H1 (cell line): Measurements from ENCODE around the gene ARHGAP21.

Experiments used
- CHD2 ChIP-seq: IDR thresholded peaks from 2 replicates; pipeline ENCODE4 v1.6.1; 2012; ENCODE audit warnings: low read length, improper control_type of control experiment
- FOSL1 ChIP-seq: IDR thresholded peaks from 2 replicates; pipeline ENCODE4 v1.6.1; 2011; ENCODE audit warnings: mild to moderate bottlenecking, low read depth, low read length, moderate library complexity; ENCODE audit not compliant: insufficient read depth
- SP2 ChIP-seq: IDR thresholded peaks from 2 replicates; pipeline ENCODE4 v1.6.1; 2012; ENCODE audit warnings: mild to moderate bottlenecking, low read length, inconsistent platforms
- SRF ChIP-seq: IDR thresholded peaks from 2 replicates; pipeline ENCODE4 v1.6.1; 2011; ENCODE audit warnings: mild to moderate bottlenecking, low read depth, low read length, moderate library complexity
- ZNF274 ChIP-seq: IDR thresholded peaks from 2 replicates; pipeline ENCODE4 v1.7.0; 2012; ENCODE audit warnings: low read length, borderline replicate concordance; ENCODE audit errors: extremely low read depth
- TF ChIP-seq, protein P1 (sequence below), 3 experiments: IDR thresholded peaks; 1 replicate in 2 of 3; 2 replicates in 1 of 3; pipeline versions ENCODE4 v1.5.1 to v1.6.1; 2011; ENCODE audit warnings: low read length in 3 of 3, mild to moderate bottlenecking in 3 of 3, inconsistent platforms in 2 of 3, low read depth in 1 of 3, moderate library complexity in 1 of 3; ENCODE audit not compliant: insufficient read depth in 1 of 3; ENCODE audit errors: control extremely low read depth in 1 of 3
- TF ChIP-seq, protein P2 (sequence below): IDR thresholded peaks from 2 replicates; pipeline ENCODE4 v1.6.1; 2012; ENCODE audit warnings: inconsistent platforms

DNA sequence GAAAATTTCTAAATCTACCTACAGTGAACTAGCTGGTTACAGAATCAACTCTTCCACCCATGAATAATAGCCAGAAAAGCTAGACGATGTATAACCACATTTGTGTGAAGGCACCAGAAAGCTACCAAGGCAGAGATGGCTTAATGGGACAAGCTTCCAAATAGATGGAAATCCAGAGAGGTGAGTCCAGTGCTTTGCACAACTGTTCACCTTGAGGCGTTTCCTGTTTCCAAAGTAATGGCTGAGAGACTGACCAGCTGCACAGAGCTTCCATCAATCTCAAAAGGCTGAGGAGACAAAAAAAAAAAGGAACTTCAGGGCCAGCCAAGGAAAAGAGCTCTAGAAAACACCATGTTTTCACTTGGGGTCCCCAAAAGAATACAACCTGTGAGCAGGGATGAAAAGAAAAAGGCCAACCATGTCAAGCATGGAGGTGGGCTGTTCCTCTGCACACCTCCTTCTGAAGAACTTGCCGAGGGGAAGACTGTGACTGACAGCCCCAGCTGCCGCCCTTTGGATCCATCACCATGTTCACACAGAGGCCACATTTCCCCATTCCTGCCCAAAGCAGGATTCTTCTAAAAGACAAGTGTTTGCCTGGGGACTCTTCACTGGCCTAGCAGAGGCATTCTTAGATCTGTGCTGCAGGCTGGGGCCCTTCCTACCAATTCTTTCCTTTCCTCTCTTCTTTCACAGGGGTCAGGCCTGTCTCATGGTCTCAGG is 72.9 kb downstream of the ARHGAP21 start:
- TF ChIP-seq, protein P1, sequence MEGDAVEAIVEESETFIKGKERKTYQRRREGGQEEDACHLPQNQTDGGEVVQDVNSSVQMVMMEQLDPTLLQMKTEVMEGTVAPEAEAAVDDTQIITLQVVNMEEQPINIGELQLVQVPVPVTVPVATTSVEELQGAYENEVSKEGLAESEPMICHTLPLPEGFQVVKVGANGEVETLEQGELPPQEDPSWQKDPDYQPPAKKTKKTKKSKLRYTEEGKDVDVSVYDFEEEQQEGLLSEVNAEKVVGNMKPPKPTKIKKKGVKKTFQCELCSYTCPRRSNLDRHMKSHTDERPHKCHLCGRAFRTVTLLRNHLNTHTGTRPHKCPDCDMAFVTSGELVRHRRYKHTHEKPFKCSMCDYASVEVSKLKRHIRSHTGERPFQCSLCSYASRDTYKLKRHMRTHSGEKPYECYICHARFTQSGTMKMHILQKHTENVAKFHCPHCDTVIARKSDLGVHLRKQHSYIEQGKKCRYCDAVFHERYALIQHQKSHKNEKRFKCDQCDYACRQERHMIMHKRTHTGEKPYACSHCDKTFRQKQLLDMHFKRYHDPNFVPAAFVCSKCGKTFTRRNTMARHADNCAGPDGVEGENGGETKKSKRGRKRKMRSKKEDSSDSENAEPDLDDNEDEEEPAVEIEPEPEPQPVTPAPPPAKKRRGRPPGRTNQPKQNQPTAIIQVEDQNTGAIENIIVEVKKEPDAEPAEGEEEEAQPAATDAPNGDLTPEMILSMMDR (IDR thresholded peaks at IDR 0.05; ENCODE audit: control extremely low read depth in 1 of 3, insufficient read depth in 1 of 3, low read depth in 1 of 3, low read length in 3 of 3) = no peak
- TF ChIP-seq, protein P2, sequence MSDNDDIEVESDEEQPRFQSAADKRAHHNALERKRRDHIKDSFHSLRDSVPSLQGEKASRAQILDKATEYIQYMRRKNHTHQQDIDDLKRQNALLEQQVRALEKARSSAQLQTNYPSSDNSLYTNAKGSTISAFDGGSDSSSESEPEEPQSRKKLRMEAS = no peak
- TF ChIP-seq ZNF274 = no peak
- TF ChIP-seq FOSL1 = no peak
- TF ChIP-seq CHD2 = no peak
- TF ChIP-seq SRF = no peak
- no peak for TF ChIP-seq SP2
